Measurements from ENCODE around the gene CISD2. TPM values are rescaled to one million over a fixed set of nuclear protein-coding genes. Genes with fewer than 3 reads are reported as not detected.
"Not testable (repeated sequence)": the region's sequence is repeated elsewhere in the genome, so short reads cannot be mapped to it uniquely, and the experiment has no call there.

The CISD2 gene
- total and polyA plus RNA-seq, 2 donors = 28.8 to 35.2 TPM

GRCh38 chr4:102878901-102879300 lies 10.1 kb downstream of the CISD2 start:
- Histone ChIP-seq H3K27ac (ENCODE audit: low read depth in 1 of 2, low read length in 1 of 2) (no peak overlapping the region), H3K9me3 (ENCODE audit: control insufficient read depth in 2 of 2, insufficient read depth in 1 of 2, low read length in 1 of 2) (peaks cover 2 to 12% of the 10 kb centered on the region in 2 donors), H3K4me3 (ENCODE audit: low read length in 2 of 2) (no peak overlapping the region), H3K27me3 (ENCODE audit: control insufficient read depth in 2 of 2, insufficient read depth in 1 of 2, low read length in 1 of 2) (no peaks in the 10 kb centered on the region), H3K4me1 (ENCODE audit: control insufficient read depth in 2 of 2, insufficient read depth in 2 of 2, low read length in 2 of 2) (no peaks in the 10 kb centered on the region), H3K36me3 (ENCODE audit: control insufficient read depth in 2 of 2, insufficient read depth in 2 of 2, low read length in 1 of 2) (peaks cover 10 to 34% of the 10 kb centered on the region in 2 donors)
- 98% methylated on average over 3 of the region's 3 CpGs for WGBS
- no peak for DNase-seq (ENCODE audit: low read depth in 6 of 9, low spot score in 9 of 9)

GRCh38 chr4:102881343-102881742 lies 12.6 kb downstream of the CISD2 start:
- H3K9me3 ChIP-seq (ENCODE audit: control insufficient read depth in 2 of 2, insufficient read depth in 1 of 2, low read length in 1 of 2) = peaks cover 2 to 12% of the 10 kb centered on the region in 2 donors
- no peak overlapping the region for H3K4me3 ChIP-seq (ENCODE audit: low read length in 2 of 2)
- H3K4me1 ChIP-seq (ENCODE audit: control insufficient read depth in 2 of 2, insufficient read depth in 2 of 2, low read length in 2 of 2) = no peaks in the 10 kb centered on the region
- H3K27ac ChIP-seq (ENCODE audit: low read depth in 1 of 2, low read length in 1 of 2) = no peak overlapping the region
- peaks cover 10 to 16% of the 10 kb centered on the region in 2 donors for H3K36me3 ChIP-seq (ENCODE audit: control insufficient read depth in 2 of 2, insufficient read depth in 2 of 2, low read length in 1 of 2)
- DNase-seq (ENCODE audit: low read depth in 6 of 9, low spot score in 9 of 9) = no peak
- WGBS = 100% methylated on average over 1 of the region's 1 CpG
- no peaks in the 10 kb centered on the region for H3K27me3 ChIP-seq (ENCODE audit: control insufficient read depth in 2 of 2, insufficient read depth in 1 of 2, low read length in 1 of 2)

- no peak for DNase-seq (ENCODE audit: low read depth in 6 of 9, low spot score in 9 of 9)
- 99% methylated on average over 2 of the region's 2 CpGs for WGBS
These were observed 14.5 kb downstream of the CISD2 start for GRCh38 chr4:102883278-102883677.

GRCh38 chr4:102888570-102888969 lies 19.8 kb downstream of the CISD2 start:
- not testable (repeated sequence) for H3K36me3 ChIP-seq (ENCODE audit: control insufficient read depth in 2 of 2, insufficient read depth in 2 of 2, low read length in 1 of 2); H3K27me3 ChIP-seq (ENCODE audit: control insufficient read depth in 2 of 2, insufficient read depth in 1 of 2, low read length in 1 of 2); H3K27ac ChIP-seq (ENCODE audit: low read depth in 1 of 2, low read length in 1 of 2); H3K4me3 ChIP-seq (ENCODE audit: low read length in 2 of 2); H3K4me1 ChIP-seq (ENCODE audit: control insufficient read depth in 2 of 2, insufficient read depth in 2 of 2, low read length in 2 of 2); H3K9me3 ChIP-seq (ENCODE audit: control insufficient read depth in 2 of 2, insufficient read depth in 1 of 2, low read length in 1 of 2); DNase-seq (ENCODE audit: low read depth in 6 of 9, low spot score in 9 of 9)
- WGBS = 96% methylated on average over 2 of the region's 2 CpGs

More at GRCh38 chr4:102883278-102883677, 14.5 kb downstream of the CISD2 start:
- H3K27me3 ChIP-seq (ENCODE audit: control insufficient read depth in 2 of 2, insufficient read depth in 1 of 2, low read length in 1 of 2) = no peaks in the 10 kb centered on the region
- peaks cover 0 to 5% of the 10 kb centered on the region in 2 donors for H3K36me3 ChIP-seq (ENCODE audit: control insufficient read depth in 2 of 2, insufficient read depth in 2 of 2, low read length in 1 of 2)
- no peaks in the 10 kb centered on the region for H3K4me1 ChIP-seq (ENCODE audit: control insufficient read depth in 2 of 2, insufficient read depth in 2 of 2, low read length in 2 of 2)
- no peak overlapping the region for H3K4me3 ChIP-seq (ENCODE audit: low read length in 2 of 2)
- H3K27ac ChIP-seq (ENCODE audit: low read depth in 1 of 2, low read length in 1 of 2) = no peak overlapping the region
- no peaks in the 10 kb centered on the region for H3K9me3 ChIP-seq (ENCODE audit: control insufficient read depth in 2 of 2, insufficient read depth in 1 of 2, low read length in 1 of 2)

- not testable (repeated sequence) for DNase-seq (ENCODE audit: low read depth in 6 of 9, low spot score in 9 of 9); H3K27me3 ChIP-seq (ENCODE audit: control insufficient read depth in 2 of 2, insufficient read depth in 1 of 2, low read length in 1 of 2); H3K9me3 ChIP-seq (ENCODE audit: control insufficient read depth in 2 of 2, insufficient read depth in 1 of 2, low read length in 1 of 2); H3K4me3 ChIP-seq (ENCODE audit: low read length in 2 of 2); H3K4me1 ChIP-seq (ENCODE audit: control insufficient read depth in 2 of 2, insufficient read depth in 2 of 2, low read length in 2 of 2); H3K36me3 ChIP-seq (ENCODE audit: control insufficient read depth in 2 of 2, insufficient read depth in 2 of 2, low read length in 1 of 2); H3K27ac ChIP-seq (ENCODE audit: low read depth in 1 of 2, low read length in 1 of 2)
- WGBS = 91% methylated on average over 3 of the region's 3 CpGs
These were observed 21.1 kb downstream of the CISD2 start for GRCh38 chr4:102889866-102890265.

GRCh38 chr4:102896547-102896946 lies 27.8 kb downstream of the CISD2 start:
- not testable (repeated sequence) for H3K27me3 ChIP-seq (ENCODE audit: control insufficient read depth in 2 of 2, insufficient read depth in 1 of 2, low read length in 1 of 2); DNase-seq (ENCODE audit: low read depth in 6 of 9, low spot score in 9 of 9); H3K27ac ChIP-seq (ENCODE audit: low read depth in 1 of 2, low read length in 1 of 2); H3K9me3 ChIP-seq (ENCODE audit: control insufficient read depth in 2 of 2, insufficient read depth in 1 of 2, low read length in 1 of 2); H3K4me1 ChIP-seq (ENCODE audit: control insufficient read depth in 2 of 2, insufficient read depth in 2 of 2, low read length in 2 of 2); H3K4me3 ChIP-seq (ENCODE audit: low read length in 2 of 2); H3K36me3 ChIP-seq (ENCODE audit: control insufficient read depth in 2 of 2, insufficient read depth in 2 of 2, low read length in 1 of 2)
- WGBS = 98% methylated on average over 5 of the region's 5 CpGs

GRCh38 chr4:102897610-102898009 lies 28.8 kb downstream of the CISD2 start:
- H3K27me3 ChIP-seq (ENCODE audit: control insufficient read depth in 2 of 2, insufficient read depth in 1 of 2, low read length in 1 of 2); H3K4me1 ChIP-seq (ENCODE audit: control insufficient read depth in 2 of 2, insufficient read depth in 2 of 2, low read length in 2 of 2); DNase-seq (ENCODE audit: low read depth in 6 of 9, low spot score in 9 of 9); H3K36me3 ChIP-seq (ENCODE audit: control insufficient read depth in 2 of 2, insufficient read depth in 2 of 2, low read length in 1 of 2); H3K27ac ChIP-seq (ENCODE audit: low read depth in 1 of 2, low read length in 1 of 2); H3K9me3 ChIP-seq (ENCODE audit: control insufficient read depth in 2 of 2, insufficient read depth in 1 of 2, low read length in 1 of 2); H3K4me3 ChIP-seq (ENCODE audit: low read length in 2 of 2): not testable (repeated sequence)
- 97% methylated on average over 3 of the region's 3 CpGs for WGBS

- H3K27me3 ChIP-seq (ENCODE audit: control insufficient read depth in 2 of 2, insufficient read depth in 1 of 2, low read length in 1 of 2) = no peaks in the 10 kb centered on the region
- H3K27ac ChIP-seq (ENCODE audit: low read depth in 1 of 2, low read length in 1 of 2) = no peak overlapping the region
- no peaks in the 10 kb centered on the region for H3K4me1 ChIP-seq (ENCODE audit: control insufficient read depth in 2 of 2, insufficient read depth in 2 of 2, low read length in 2 of 2)
- WGBS = 96% methylated on average over 2 of the region's 2 CpGs
- DNase-seq (ENCODE audit: low read depth in 6 of 9, low spot score in 9 of 9) = no peak
- no peak overlapping the region for H3K4me3 ChIP-seq (ENCODE audit: low read length in 2 of 2)
- H3K36me3 ChIP-seq (ENCODE audit: control insufficient read depth in 2 of 2, insufficient read depth in 2 of 2, low read length in 1 of 2) = no peaks in the 10 kb centered on the region
- H3K9me3 ChIP-seq (ENCODE audit: control insufficient read depth in 2 of 2, insufficient read depth in 1 of 2, low read length in 1 of 2) = no peaks in the 10 kb centered on the region
These were observed 33.0 kb downstream of the CISD2 start for GRCh38 chr4:102901804-102902203.

GRCh38 chr4:102918859-102919258 lies 50.1 kb downstream of the CISD2 start:
- Histone ChIP-seq H3K4me1 (ENCODE audit: control insufficient read depth in 2 of 2, insufficient read depth in 2 of 2, low read length in 2 of 2) (no peaks in the 10 kb centered on the region), H3K27me3 (ENCODE audit: control insufficient read depth in 2 of 2, insufficient read depth in 1 of 2, low read length in 1 of 2) (no peaks in the 10 kb centered on the region), H3K27ac (ENCODE audit: low read depth in 1 of 2, low read length in 1 of 2) (no peak overlapping the region), H3K36me3 (ENCODE audit: control insufficient read depth in 2 of 2, insufficient read depth in 2 of 2, low read length in 1 of 2) (no peaks in the 10 kb centered on the region), H3K4me3 (ENCODE audit: low read length in 2 of 2) (no peak overlapping the region), H3K9me3 (ENCODE audit: control insufficient read depth in 2 of 2, insufficient read depth in 1 of 2, low read length in 1 of 2) (no peaks in the 10 kb centered on the region)
- WGBS = over 99% methylated on average over 3 of the region's 3 CpGs
- no peak for DNase-seq (ENCODE audit: low read depth in 6 of 9, low spot score in 9 of 9)

GRCh38 chr4:102919697-102920096 lies 50.9 kb downstream of the CISD2 start:
- not testable (repeated sequence) for H3K4me3 ChIP-seq (ENCODE audit: low read length in 2 of 2); H3K27ac ChIP-seq (ENCODE audit: low read depth in 1 of 2, low read length in 1 of 2); H3K4me1 ChIP-seq (ENCODE audit: control insufficient read depth in 2 of 2, insufficient read depth in 2 of 2, low read length in 2 of 2); H3K9me3 ChIP-seq (ENCODE audit: control insufficient read depth in 2 of 2, insufficient read depth in 1 of 2, low read length in 1 of 2); H3K36me3 ChIP-seq (ENCODE audit: control insufficient read depth in 2 of 2, insufficient read depth in 2 of 2, low read length in 1 of 2); H3K27me3 ChIP-seq (ENCODE audit: control insufficient read depth in 2 of 2, insufficient read depth in 1 of 2, low read length in 1 of 2); DNase-seq (ENCODE audit: low read depth in 6 of 9, low spot score in 9 of 9)
- 95% methylated on average over 8 of the region's 8 CpGs for WGBS
